ENCODE measurements around the gene ARHGAP26. TPM values are rescaled to one million over a fixed set of nuclear protein-coding genes. Genes with fewer than 3 reads are reported as not detected.

The ARHGAP26 gene
- total and polyA plus RNA-seq, 2 donors (not counting 1 experiment from before 2014, with no cell fraction given) = 4.1 to 6.8 TPM

- no peak overlapping the region for H2AFZ ChIP-seq (ENCODE audit: low read length)
- H3K4me2 ChIP-seq (ENCODE audit: extremely low read depth, insufficient read depth, low read length) = no peak overlapping the region
- H4K20me1 ChIP-seq (ENCODE audit: control insufficient read depth, extremely low read depth, insufficient read depth, low read length) = no peaks in the 10 kb centered on the region
- peak in 1 of 2 donors; percentile 76 for DNase-seq (ENCODE audit: low read depth in 2 of 2)
- no peaks in the 10 kb centered on the region for H3K36me3 ChIP-seq (ENCODE audit: control insufficient read depth, insufficient read depth, low read length)
- TF ChIP-seq EZH2 (IDR thresholded peaks at IDR 0.05; ENCODE audit: low read length, missing control alignments) (no peak), CTCF (conservative IDR thresholded peaks at IDR 0.05 in 1 of 2, IDR thresholded peaks at IDR 0.05 in 1 of 2; ENCODE audit: low read depth in 1 of 2, low read length in 2 of 2) (no peak)
- H3K27ac ChIP-seq (ENCODE audit: insufficient read depth, low read length) = no peak overlapping the region
- H3K4me3 ChIP-seq (replicated peaks in 1 of 4; ENCODE audit: control extremely low read depth in 1 of 4, insufficient read depth in 1 of 4, low read depth in 3 of 4, low read length in 4 of 4) = no peak overlapping the region
- no peaks in the 10 kb centered on the region for H3K27me3 ChIP-seq (ENCODE audit: control insufficient read depth, insufficient read depth, low read length)
- no peaks in the 10 kb centered on the region for H3K79me2 ChIP-seq (ENCODE audit: control insufficient read depth, insufficient read depth, low read length)
- peaks cover 16% of the 10 kb centered on the region for H3K4me1 ChIP-seq (ENCODE audit: control insufficient read depth, extremely low read depth, insufficient read depth, low read length)
- no peak overlapping the region for H3K9ac ChIP-seq (ENCODE audit: insufficient read depth, low read length)
- no peaks in the 10 kb centered on the region for H3K9me3 ChIP-seq (ENCODE audit: control insufficient read depth, insufficient read depth, low read depth, low read length)
Measured at GRCh38 chr5:143143973-143144372, 373.8 kb downstream of the ARHGAP26 start.

- H4K20me1 ChIP-seq (ENCODE audit: control insufficient read depth, extremely low read depth, insufficient read depth, low read length) = no peaks in the 10 kb centered on the region
- H3K9me3 ChIP-seq (ENCODE audit: control insufficient read depth, insufficient read depth, low read depth, low read length) = no peaks in the 10 kb centered on the region
- no peaks in the 10 kb centered on the region for H3K79me2 ChIP-seq (ENCODE audit: control insufficient read depth, insufficient read depth, low read length)
- H3K27me3 ChIP-seq (ENCODE audit: control insufficient read depth, insufficient read depth, low read length) = no peaks in the 10 kb centered on the region
- peak overlapping the region; percentile 65 for H3K4me2 ChIP-seq (ENCODE audit: extremely low read depth, insufficient read depth, low read length)
- H3K27ac ChIP-seq (ENCODE audit: insufficient read depth, low read length) = peak overlapping the region; percentile 31
- H3K9ac ChIP-seq (ENCODE audit: insufficient read depth, low read length) = no peak overlapping the region
- no peak for TF ChIP-seq EZH2 (IDR thresholded peaks at IDR 0.05; ENCODE audit: low read length, missing control alignments)
- no peak for TF ChIP-seq CTCF (conservative IDR thresholded peaks at IDR 0.05 in 1 of 2, IDR thresholded peaks at IDR 0.05 in 1 of 2; ENCODE audit: low read depth in 1 of 2, low read length in 2 of 2)
- no peak for DNase-seq (ENCODE audit: low read depth in 2 of 2)
- no peaks in the 10 kb centered on the region for H3K36me3 ChIP-seq (ENCODE audit: control insufficient read depth, insufficient read depth, low read length)
- H3K4me3 ChIP-seq (replicated peaks in 1 of 4; ENCODE audit: control extremely low read depth in 1 of 4, insufficient read depth in 1 of 4, low read depth in 3 of 4, low read length in 4 of 4) = no peak overlapping the region
- peak overlapping the region; percentile 44 for H2AFZ ChIP-seq (ENCODE audit: low read length)
- peaks cover 18% of the 10 kb centered on the region for H3K4me1 ChIP-seq (ENCODE audit: control insufficient read depth, extremely low read depth, insufficient read depth, low read length)
Measured at GRCh38 chr5:143145243-143146160, 375.3 kb downstream of the ARHGAP26 start.

GRCh38 chr5:143146161-143146560, 376.0 kb downstream of the ARHGAP26 start:
- DNase-seq (ENCODE audit: low read depth in 2 of 2) = no peak
- Histone ChIP-seq H3K27ac (ENCODE audit: insufficient read depth, low read length) (no peak overlapping the region), H3K4me2 (ENCODE audit: extremely low read depth, insufficient read depth, low read length) (no peak overlapping the region), H4K20me1 (ENCODE audit: control insufficient read depth, extremely low read depth, insufficient read depth, low read length) (no peaks in the 10 kb centered on the region), H3K9me3 (ENCODE audit: control insufficient read depth, insufficient read depth, low read depth, low read length) (no peaks in the 10 kb centered on the region), H3K9ac (ENCODE audit: insufficient read depth, low read length) (no peak overlapping the region), H3K4me3 (replicated peaks in 1 of 4; ENCODE audit: control extremely low read depth in 1 of 4, insufficient read depth in 1 of 4, low read depth in 3 of 4, low read length in 4 of 4) (no peak overlapping the region), H2AFZ (ENCODE audit: low read length) (no peak overlapping the region), H3K79me2 (ENCODE audit: control insufficient read depth, insufficient read depth, low read length) (no peaks in the 10 kb centered on the region), H3K4me1 (ENCODE audit: control insufficient read depth, extremely low read depth, insufficient read depth, low read length) (peaks cover 18% of the 10 kb centered on the region), H3K36me3 (ENCODE audit: control insufficient read depth, insufficient read depth, low read length) (no peaks in the 10 kb centered on the region), H3K27me3 (ENCODE audit: control insufficient read depth, insufficient read depth, low read length) (no peaks in the 10 kb centered on the region)
- TF ChIP-seq CTCF (conservative IDR thresholded peaks at IDR 0.05 in 1 of 2, IDR thresholded peaks at IDR 0.05 in 1 of 2; ENCODE audit: low read depth in 1 of 2, low read length in 2 of 2) = no peak
- TF ChIP-seq EZH2 (IDR thresholded peaks at IDR 0.05; ENCODE audit: low read length, missing control alignments) = no peak
